GDM1 (cell line): ENCODE data around the gene DNAJC3.
"Not testable (repeated sequence)": the region's sequence is repeated elsewhere in the genome, so short reads cannot be mapped to it uniquely, and the experiment has no call there.

ENCODE experiments used
- DNase-seq: peaks from one replicate; lab custom pipeline; 2025; lab: John Stamatoyannopoulos, UW

The DNAJC3 gene

GRCh38 chr13:95676762-95677563 lies at the start of gene DNAJC3:
TSS of gene DNAJC3 (plus strand) at chr13:95677139. CDS start at chr13:95677256, 117 bp downstream.
- DNase-seq, result peak; percentile 100

- DNase-seq, result no peak
These were observed 49.3 kb upstream of the DNAJC3 start for GRCh38 chr13:95627590-95627989.

GRCh38 chr13:95628488-95628887 lies 48.5 kb upstream of the DNAJC3 start:
- peak; percentile 27 for DNase-seq

- no peak for DNase-seq
These were observed 47.9 kb upstream of the DNAJC3 start for GRCh38 chr13:95629071-95629470.

GRCh38 chr13:95630593-95630992 lies 46.3 kb upstream of the DNAJC3 start:
- no peak for DNase-seq

GRCh38 chr13:95636853-95637252 lies 40.1 kb upstream of the DNAJC3 start:
- no peak for DNase-seq

- DNase-seq, result no peak
These were observed 35.5 kb upstream of the DNAJC3 start for GRCh38 chr13:95641291-95642027.

- no peak for DNase-seq
These were observed 34.8 kb upstream of the DNAJC3 start for GRCh38 chr13:95642028-95642621.

GRCh38 chr13:95642999-95643398 lies 33.9 kb upstream of the DNAJC3 start:
- DNase-seq, result no peak

GRCh38 chr13:95643571-95643935 lies 33.4 kb upstream of the DNAJC3 start:
- DNase-seq, result no peak

- no peak for DNase-seq
These were observed 32.9 kb upstream of the DNAJC3 start for GRCh38 chr13:95643936-95644598.

GRCh38 chr13:95644601-95645052 lies 32.3 kb upstream of the DNAJC3 start, which contains the start of gene DZIP1:
TSS of gene DZIP1 (minus strand) at chr13:95644706. CDS start at chr13:95642029, 2,677 bp downstream.
- DNase-seq, result peak; percentile 39

GRCh38 chr13:95647321-95647720 lies 29.6 kb upstream of the DNAJC3 start:
- DNase-seq, result no peak

- DNase-seq, result no peak
These were observed 26.2 kb upstream of the DNAJC3 start for GRCh38 chr13:95650696-95651095.

- DNase-seq, result no peak
These were observed 24.6 kb upstream of the DNAJC3 start for GRCh38 chr13:95652244-95652764.

- no peak for DNase-seq
These were observed 24.1 kb upstream of the DNAJC3 start for GRCh38 chr13:95652821-95653220.

GRCh38 chr13:95656386-95657015 lies 20.4 kb upstream of the DNAJC3 start:
- DNase-seq, result no peak

GRCh38 chr13:95659500-95659899 lies 17.4 kb upstream of the DNAJC3 start:
- no peak for DNase-seq

- DNase-seq, result peak; percentile 33
These were observed 15.9 kb upstream of the DNAJC3 start for GRCh38 chr13:95660981-95661581.

- not testable (repeated sequence) for DNase-seq
These were observed 9.7 kb upstream of the DNAJC3 start for GRCh38 chr13:95667235-95667634.

- no peak for DNase-seq
These were observed 5.3 kb upstream of the DNAJC3 start for GRCh38 chr13:95671597-95671996.
